Mesenchymal stem cell (in vitro differentiated cells and primary cell): ENCODE measurements around the gene QPCTL.
"Not testable (repeated sequence)": the region's sequence is repeated elsewhere in the genome, so short reads cannot be mapped to it uniquely, and the experiment has no call there.

Experiments used
- DNase-seq: peaks from one replicate; pipeline ENCODE4 v3.0.0-alpha.2; 2013
- H2AFZ ChIP-seq: one replicate; pipeline ENCODE4 v1.6.1; 2013; ENCODE audit warnings: low read depth, mild to moderate bottlenecking, control low read depth, inconsistent platforms, low read length, moderate library complexity
- H2AK5ac ChIP-seq: 2 replicates; pipeline ENCODE4 v1.6.1; 2013; ENCODE audit warnings: low read length, moderate library complexity, mild to moderate bottlenecking, inconsistent platforms; ENCODE audit not compliant: severe bottlenecking
- H2BK120ac ChIP-seq: one replicate; pipeline ENCODE4 v1.6.1; 2013; ENCODE audit warnings: low read depth, mild to moderate bottlenecking, inconsistent platforms, low read length, moderate library complexity
- H2BK12ac ChIP-seq, 2 experiments: one replicate each; pipeline ENCODE4 v1.6.1; 2013; ENCODE audit warnings: inconsistent platforms in 2 of 2, low read length in 2 of 2, mild to moderate bottlenecking in 2 of 2, moderate library complexity in 2 of 2, control low read depth in 1 of 2
- H2BK15ac ChIP-seq: one replicate; pipeline ENCODE4 v1.6.1; 2013; ENCODE audit warnings: mild to moderate bottlenecking, low read depth, inconsistent platforms; ENCODE audit not compliant: poor library complexity, severe bottlenecking
- H2BK5ac ChIP-seq: 2 replicates; pipeline ENCODE4 v1.6.1; 2013; ENCODE audit warnings: low read depth, mild to moderate bottlenecking, low read length, control low read depth, inconsistent platforms; ENCODE audit not compliant: poor library complexity, severe bottlenecking
- H3K14ac ChIP-seq, 2 experiments: one replicate each; pipeline ENCODE4 v1.6.1; 2013; ENCODE audit warnings: inconsistent platforms in 2 of 2, low read length in 2 of 2, control low read depth in 1 of 2, mild to moderate bottlenecking in 1 of 2, moderate library complexity in 1 of 2
- H3K18ac ChIP-seq, 2 experiments: one replicate each; pipeline ENCODE4 v1.6.1; 2013; ENCODE audit warnings: inconsistent platforms in 2 of 2, low read length in 2 of 2, control low read depth in 1 of 2, low read depth in 1 of 2, mild to moderate bottlenecking in 1 of 2
- H3K23ac ChIP-seq, 2 experiments: one replicate each; pipeline ENCODE4 v1.6.1; 2013; ENCODE audit warnings: inconsistent platforms in 2 of 2, low read length in 2 of 2, mild to moderate bottlenecking in 2 of 2, moderate library complexity in 2 of 2, control low read depth in 1 of 2
- H3K27ac ChIP-seq: 2 replicates; pipeline ENCODE4 v1.5.1; 2013; ENCODE audit warnings: mild to moderate bottlenecking, moderate library complexity, low read length, control low read depth, inconsistent platforms; ENCODE audit not compliant: poor library complexity, severe bottlenecking
- H3K27me3 ChIP-seq, 2 experiments: 2 replicates each; pipeline versions ENCODE4 v1.6.1 to v1.7.0; 2013; ENCODE audit warnings: low read length in 2 of 2, mild to moderate bottlenecking in 2 of 2, moderate library complexity in 2 of 2, control low read depth in 1 of 2, inconsistent platforms in 1 of 2; ENCODE audit not compliant: control insufficient read depth in 1 of 2, insufficient read depth in 1 of 2
- H3K36me3 ChIP-seq, 2 experiments: 2 replicates each; pipeline versions ENCODE4 v1.6.1 to v1.7.0; 2013; ENCODE audit warnings: low read length in 2 of 2, control low read depth in 1 of 2, inconsistent platforms in 1 of 2, low read depth in 1 of 2, mild to moderate bottlenecking in 1 of 2; ENCODE audit not compliant: insufficient read depth in 2 of 2, control insufficient read depth in 1 of 2
- H3K4ac ChIP-seq, 2 experiments: one replicate each; pipeline ENCODE4 v1.6.1; 2013; ENCODE audit warnings: inconsistent platforms in 2 of 2, low read length in 2 of 2, mild to moderate bottlenecking in 2 of 2, moderate library complexity in 2 of 2, control low read depth in 1 of 2, low read depth in 1 of 2
- H3K4me1 ChIP-seq: 2 replicates; pipeline ENCODE4 v1.6.1; 2013; ENCODE audit warnings: low read depth, low read length, control low read depth; ENCODE audit not compliant: control insufficient read depth, insufficient read depth
- H3K4me2 ChIP-seq: 2 replicates; pipeline ENCODE4 v1.6.1; 2013; ENCODE audit warnings: low read length, mild to moderate bottlenecking, inconsistent platforms; ENCODE audit not compliant: poor library complexity, severe bottlenecking
- H3K4me3 ChIP-seq, 2 experiments: 2 replicates each; pipeline versions ENCODE4 v1.5.1 to v1.7.0; 2013; ENCODE audit warnings: low read length in 2 of 2, mild to moderate bottlenecking in 2 of 2, control low read depth in 1 of 2, low read depth in 1 of 2; ENCODE audit not compliant: insufficient read depth in 1 of 2
- H3K79me1 ChIP-seq: replicated peaks from 2 replicates; pipeline ENCODE4 v1.6.1; 2013; ENCODE audit warnings: mild to moderate bottlenecking, control low read depth, low read length, inconsistent platforms; ENCODE audit not compliant: poor library complexity, severe bottlenecking
- H3K9ac ChIP-seq: 2 replicates; pipeline ENCODE4 v1.7.0; 2013; ENCODE audit warnings: mild to moderate bottlenecking, low read length, moderate library complexity
- H3K9me3 ChIP-seq: 2 replicates; pipeline ENCODE4 v1.7.0; 2013; ENCODE audit warnings: mild to moderate bottlenecking, low read length; ENCODE audit not compliant: control insufficient read depth
- H4K8ac ChIP-seq: one replicate; pipeline ENCODE4 v1.6.1; 2013; ENCODE audit warnings: inconsistent platforms, mild to moderate bottlenecking, low read length, moderate library complexity
- H4K91ac ChIP-seq: one replicate; pipeline ENCODE4 v1.6.1; 2013; ENCODE audit warnings: mild to moderate bottlenecking, low read length, inconsistent platforms
- WGBS: methylation state at CpG from one replicate; pipeline ENCODE4 v1.1.7; 2013; ENCODE audit warnings: mixed read lengths; 5-methylcytosine and 5-hydroxymethylcytosine counted together

QPCTL gene

GRCh38 chr19:45685045-45685444 lies 7.4 kb upstream of the QPCTL start:
- not testable (repeated sequence) for H3K4me1 ChIP-seq, H3K23ac ChIP-seq, H3K27ac ChIP-seq, H2BK12ac ChIP-seq, H3K9me3 ChIP-seq, H4K8ac ChIP-seq, H3K18ac ChIP-seq, H2BK5ac ChIP-seq, H3K14ac ChIP-seq, H3K4ac ChIP-seq, H3K4me3 ChIP-seq, H3K27me3 ChIP-seq, H3K9ac ChIP-seq, H2AK5ac ChIP-seq, DNase-seq, H2BK15ac ChIP-seq, H2AFZ ChIP-seq, H4K91ac ChIP-seq, H2BK120ac ChIP-seq, H3K4me2 ChIP-seq
- peaks cover 51 to 53% of the 10 kb centered on the region in 2 experiments for H3K36me3 ChIP-seq
- H3K79me1 ChIP-seq, result peaks cover 15% of the 10 kb centered on the region
- WGBS, result 87% methylated on average over 9 of the region's 11 CpGs

DNA sequence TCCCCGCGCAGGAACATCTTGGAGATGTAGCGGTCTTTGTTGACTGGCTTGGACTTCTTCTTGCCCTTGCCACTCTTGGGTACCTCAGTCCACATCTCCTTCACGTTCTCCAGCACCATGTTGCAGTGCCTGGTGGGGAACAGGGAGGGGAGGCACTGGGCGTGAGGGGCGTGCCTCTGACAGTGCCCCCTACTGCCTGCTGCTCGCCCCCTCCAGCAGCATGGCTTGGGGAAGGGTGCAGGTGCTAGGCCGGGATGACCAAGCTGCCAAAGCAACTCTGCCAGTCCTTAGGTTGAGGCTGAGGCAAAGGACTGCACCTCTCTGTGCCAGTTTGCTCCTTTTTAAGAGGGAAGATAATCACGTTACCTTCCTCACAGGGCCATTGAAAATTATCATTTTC lies 4.9 kb upstream of the QPCTL start:
- no peak for DNase-seq
- Histone ChIP-seq H2AK5ac (no peak overlapping the region), H3K27me3 (no peaks in the 10 kb centered on the region), H2BK12ac (no peak overlapping the region), H4K91ac (no peak overlapping the region), H3K9ac (no peak overlapping the region), H3K23ac (no peak overlapping the region), H3K4me3 (no peak overlapping the region), H2BK15ac (no peak overlapping the region), H3K14ac (no peak overlapping the region), H3K18ac (no peak overlapping the region), H3K36me3 (peaks cover 51 to 53% of the 10 kb centered on the region in 2 experiments), H2BK120ac (no peak overlapping the region), H3K79me1 (peaks cover 17% of the 10 kb centered on the region), H4K8ac (no peak overlapping the region), H3K9me3 (no peaks in the 10 kb centered on the region), H2AFZ (no peak overlapping the region), H3K4ac (no peak overlapping the region), H3K4me1 (peaks cover 2% of the 10 kb centered on the region), H2BK5ac (no peak overlapping the region), H3K4me2 (no peak overlapping the region), H3K27ac (no peak overlapping the region)
- WGBS, result 94% methylated on average over 9 of the region's 9 CpGs

DNA sequence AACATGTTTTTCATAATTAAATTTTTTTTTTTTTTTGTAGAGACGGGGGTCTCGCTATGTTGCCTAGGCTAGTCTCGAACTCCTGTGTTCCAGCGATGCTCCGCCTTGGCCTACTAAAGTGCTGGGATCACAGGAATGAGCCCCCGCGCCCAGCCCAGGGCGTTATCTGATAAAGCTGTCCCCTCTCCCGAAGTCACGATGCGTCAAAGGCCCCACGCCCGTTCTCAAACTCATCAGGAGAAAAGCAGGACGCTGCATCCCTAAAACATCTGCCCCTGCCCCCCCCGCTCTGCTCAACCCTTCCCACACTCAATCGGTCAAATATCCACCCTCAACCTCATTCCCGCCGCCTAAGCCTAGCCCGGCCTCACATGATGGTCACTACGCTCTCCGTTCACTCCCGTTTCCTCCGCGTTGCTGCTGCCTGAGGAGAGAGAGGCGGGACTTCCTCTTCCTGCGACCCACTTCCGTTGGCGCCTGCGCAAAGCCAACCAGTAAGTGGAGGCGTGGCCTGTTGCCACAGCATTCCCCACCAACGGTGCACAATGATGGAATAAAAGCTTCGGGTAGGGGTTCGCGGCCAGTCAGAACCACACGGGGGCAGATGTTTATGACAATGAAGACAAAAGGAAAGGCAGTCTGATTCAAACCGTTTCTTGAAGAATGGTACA lies 815 bp upstream of the QPCTL start, which contains the start of gene SNRPD2:
Gene SNRPD2, minus strand, starts transcription at position 438 of the 671 bp plus-strand sequence. Its CDS starts 65 bp downstream, at position 373.
- peaks cover 35 to 38% of the 10 kb centered on the region in 2 experiments for H3K36me3 ChIP-seq
- H3K4me1 ChIP-seq, result peaks cover 2% of the 10 kb centered on the region
- peak within 1 kb of the TSS; percentile 50 for H4K8ac ChIP-seq
- H3K4ac ChIP-seq, result peak within 1 kb of the TSS; percentile 66 to 94
- peak within 1 kb of the TSS; percentile 7 for H2BK120ac ChIP-seq
- no peaks in the 10 kb centered on the region for H3K9me3 ChIP-seq
- peak within 1 kb of the TSS; percentile 39 for H2BK15ac ChIP-seq
- H3K23ac ChIP-seq, result no peak within 1 kb of the TSS
- peak within 1 kb of the TSS in 1 of 2 experiments; percentile 84 for H3K14ac ChIP-seq
- no peak within 1 kb of the TSS for H2AK5ac ChIP-seq
- peaks cover 31% of the 10 kb centered on the region for H3K79me1 ChIP-seq
- H4K91ac ChIP-seq, result no peak within 1 kb of the TSS
- peak within 1 kb of the TSS; percentile 81 for H3K27ac ChIP-seq
- no peaks in the 10 kb centered on the region for H3K27me3 ChIP-seq
- H3K4me2 ChIP-seq, result peak within 1 kb of the TSS; percentile 82
- peak within 1 kb of the TSS in 1 of 2 experiments; percentile 24 for H2BK12ac ChIP-seq
- H3K4me3 ChIP-seq, result peak within 1 kb of the TSS; percentile 85 to 98
- WGBS, result under 1% methylated on average over 36 of the region's 36 CpGs
- peak within 1 kb of the TSS; percentile 100 for H3K9ac ChIP-seq
- H2AFZ ChIP-seq, result peak within 1 kb of the TSS; percentile 79
- H3K18ac ChIP-seq, result peak within 1 kb of the TSS; percentile 40 to 96
- H2BK5ac ChIP-seq, result no peak within 1 kb of the TSS
- peak; percentile 98 for DNase-seq

GRCh38 chr19:45693106-45693788 lies 781 bp downstream of the QPCTL start:
- H4K91ac ChIP-seq, result no peak overlapping the region
- no peak overlapping the region for H3K23ac ChIP-seq
- no peak overlapping the region for H2AFZ ChIP-seq
- no peaks in the 10 kb centered on the region for H3K9me3 ChIP-seq
- no peak overlapping the region for H3K4ac ChIP-seq
- H2BK120ac ChIP-seq, result no peak overlapping the region
- H3K18ac ChIP-seq, result no peak overlapping the region
- peaks cover 23 to 31% of the 10 kb centered on the region in 2 experiments for H3K36me3 ChIP-seq
- peak overlapping the region; percentile 16 for H3K27ac ChIP-seq
- H2BK12ac ChIP-seq, result no peak overlapping the region
- DNase-seq, result peak; percentile 85
- H2BK5ac ChIP-seq, result no peak overlapping the region
- peaks cover 24% of the 10 kb centered on the region for H3K79me1 ChIP-seq
- 5% methylated on average over 7 of the region's 22 CpGs for WGBS
- peak overlapping the region; percentile 84 to 98 for H3K4me3 ChIP-seq
- H4K8ac ChIP-seq, result no peak overlapping the region
- no peaks in the 10 kb centered on the region for H3K27me3 ChIP-seq
- peaks cover 5% of the 10 kb centered on the region for H3K4me1 ChIP-seq
- no peak overlapping the region for H2AK5ac ChIP-seq
- no peak overlapping the region for H3K14ac ChIP-seq
- H3K9ac ChIP-seq, result peak overlapping the region; percentile 100
- no peak overlapping the region for H2BK15ac ChIP-seq
- peak overlapping the region; percentile 82 for H3K4me2 ChIP-seq
